Neural progenitor cell (in vitro differentiated cells): ENCODE data around the gene OVOL2. TPM values are rescaled to one million over a fixed set of nuclear protein-coding genes. Genes with fewer than 3 reads are reported as not detected.

Experiments used
- DNase-seq: peaks from one replicate; pipeline ENCODE4 v3.0.0-alpha.2; 2016; ENCODE audit warnings: low spot score
- H2AFZ ChIP-seq: fragments of 200-600 bp; sonication (generic); replicated peaks from 2 replicates; pipeline ENCODE4 v1.6.1; 2016; ENCODE audit warnings: antibody characterized with exemption
- H3F3A ChIP-seq: fragments of 200-600 bp; sonication (generic); 2 replicates; pipeline ENCODE4 v1.6.1; 2016; ENCODE audit warnings: antibody characterized with exemption, low read depth
- H3K27ac ChIP-seq: fragments of 200-600 bp; sonication (generic); 2 replicates; pipeline ENCODE4 v1.5.1; 2016; ENCODE audit warnings: mild to moderate bottlenecking
- H3K27me3 ChIP-seq: fragments of 200-600 bp; sonication (generic); 2 replicates; pipeline ENCODE4 v1.6.1; 2016; ENCODE audit warnings: mild to moderate bottlenecking, moderate library complexity
- H3K36me3 ChIP-seq: fragments of 200-600 bp; sonication (generic); 2 replicates; pipeline ENCODE4 v1.5.1; 2016
- H3K4me1 ChIP-seq: fragments of 200-600 bp; sonication (generic); 2 replicates; pipeline ENCODE4 v1.6.1; 2016; ENCODE audit warnings: mixed run types
- H3K4me2 ChIP-seq: fragments of 200-600 bp; sonication (generic); 2 replicates; pipeline ENCODE4 v1.6.1; 2016
- H3K4me3 ChIP-seq: fragments of 200-600 bp; sonication (generic); 2 replicates; pipeline ENCODE4 v1.5.1; 2016
- H3K79me2 ChIP-seq: fragments of 200-600 bp; sonication (generic); 2 replicates; pipeline ENCODE4 v1.6.1; 2016; ENCODE audit warnings: low read depth
- H3K9ac ChIP-seq: fragments of 200-600 bp; sonication (generic); 2 replicates; pipeline ENCODE4 v1.6.1; 2016
- H3K9me3 ChIP-seq: fragments of 200-600 bp; sonication (generic); 2 replicates; pipeline ENCODE4 v1.5.1; 2016; ENCODE audit warnings: low read depth
- H4K20me1 ChIP-seq: fragments of 200-600 bp; sonication (generic); 2 replicates; pipeline ENCODE4 v1.6.1; 2016; ENCODE audit warnings: low read depth
- H3K27ac Mint-ChIP-seq: 3 replicates; pipeline ENCODE4 v1.8.0; 2021; ENCODE audit warnings: mixed read lengths
- H3K27me3 Mint-ChIP-seq: 2 replicates; pipeline ENCODE4 v1.8.0; 2022; ENCODE audit warnings: low read depth, mild to moderate bottlenecking, inconsistent platforms, moderate library complexity, mixed read lengths; ENCODE audit not compliant: insufficient read depth
- H3K36me3 Mint-ChIP-seq: 3 replicates; pipeline ENCODE4 v1.8.0; 2021; ENCODE audit warnings: mixed read lengths
- H3K4me1 Mint-ChIP-seq: 3 replicates; pipeline ENCODE4 v1.8.0; 2021; ENCODE audit warnings: mixed read lengths
- H3K4me3 Mint-ChIP-seq: 3 replicates; pipeline ENCODE4 v1.8.0; 2021; ENCODE audit warnings: mild to moderate bottlenecking, moderate library complexity, mixed read lengths
- H3K9me3 Mint-ChIP-seq: 3 replicates; pipeline ENCODE4 v1.8.0; 2020; ENCODE audit warnings: mixed read lengths
- CTCF ChIP-seq: fragments of 200-600 bp; sonication (generic); IDR thresholded peaks from 2 replicates; pipeline ENCODE4 v1.5.1; 2017; ENCODE audit warnings: antibody characterized with exemption, mild to moderate bottlenecking
- EZH2 ChIP-seq: fragments of 200-600 bp; sonication (generic); IDR thresholded peaks from 2 replicates; pipeline ENCODE4 v1.6.1; 2017; ENCODE audit warnings: antibody characterized with exemption, mild to moderate bottlenecking, moderate library complexity
- EZH2phosphoT487 ChIP-seq: fragments of 200-600 bp; sonication (generic); IDR thresholded peaks from 2 replicates; pipeline ENCODE4 v1.6.1; 2017; ENCODE audit warnings: antibody characterized with exemption
- total RNA-seq: library from RNA; depleted of rRNA; stranded (reverse); fragments of >200 nt; gene quantifications from 2 replicates; pipeline ENCODE4 v1.2.3, GENCODE V29; 2015; ENCODE audit warnings: low replicate concordance

The OVOL2 gene
- total RNA-seq, 1 donor from 2014 or later = 0.62 TPM

- Histone ChIP-seq H4K20me1 (peaks cover 20% of the 10 kb centered on the region), H3F3A (peaks cover 30% of the 10 kb centered on the region), H3K4me2 (peak overlapping the region; percentile 93), H3K9ac (no peak overlapping the region), H2AFZ (peak overlapping the region; percentile 85), H3K27me3 (peaks cover 86% of the 10 kb centered on the region), H3K4me1 (peaks cover 6% of the 10 kb centered on the region), H3K79me2 (no peaks in the 10 kb centered on the region), H3K27ac (no peak overlapping the region), H3K4me3 (peak overlapping the region; percentile 62), H3K9me3 (no peaks in the 10 kb centered on the region), H3K36me3 (no peaks in the 10 kb centered on the region)
- peak overlapping the region; percentile 78 for H3K4me3 Mint-ChIP-seq
- H3K27me3 Mint-ChIP-seq = peaks cover 65% of the 10 kb centered on the region
- peaks cover 11% of the 10 kb centered on the region for H3K4me1 Mint-ChIP-seq
- H3K27ac Mint-ChIP-seq = no peak overlapping the region
- TF ChIP-seq CTCF (peak; percentile 3), EZH2phosphoT487 (peak; percentile 89), EZH2 (peak; percentile 94)
- H3K9me3 Mint-ChIP-seq = peaks cover 2% of the 10 kb centered on the region
- DNase-seq = peak; percentile 78
- peaks cover 2% of the 10 kb centered on the region for H3K36me3 Mint-ChIP-seq
Observed at GRCh38 chr20:18058661-18059467, 1.1 kb upstream of the OVOL2 start.

- Histone ChIP-seq H2AFZ (no peak overlapping the region), H3K4me1 (peaks cover 6% of the 10 kb centered on the region), H3K36me3 (no peaks in the 10 kb centered on the region), H3K27me3 (peaks cover 95% of the 10 kb centered on the region), H3K27ac (no peak overlapping the region), H3K4me2 (peak overlapping the region; percentile 93), H4K20me1 (peaks cover 20% of the 10 kb centered on the region), H3K4me3 (peak overlapping the region; percentile 62), H3K79me2 (no peaks in the 10 kb centered on the region), H3F3A (peaks cover 30% of the 10 kb centered on the region), H3K9me3 (no peaks in the 10 kb centered on the region), H3K9ac (no peak overlapping the region)
- peak; percentile 13 for DNase-seq
- no peak overlapping the region for H3K27ac Mint-ChIP-seq
- peak overlapping the region; percentile 75 for H3K4me3 Mint-ChIP-seq
- H3K27me3 Mint-ChIP-seq = peaks cover 71% of the 10 kb centered on the region
- peaks cover 2% of the 10 kb centered on the region for H3K36me3 Mint-ChIP-seq
- peaks cover 4% of the 10 kb centered on the region for H3K9me3 Mint-ChIP-seq
- H3K4me1 Mint-ChIP-seq = peaks cover 11% of the 10 kb centered on the region
- TF ChIP-seq EZH2 = peak; percentile 45
- TF ChIP-seq CTCF = no peak
- TF ChIP-seq EZH2phosphoT487 = peak; percentile 36
Observed at GRCh38 chr20:18057994-18058349, 256 bp upstream of the OVOL2 start.

- TF ChIP-seq EZH2phosphoT487 = peak; percentile 16
- TF ChIP-seq CTCF = no peak
- TF ChIP-seq EZH2 = peak; percentile 70
- Histone ChIP-seq H3K36me3 (no peaks in the 10 kb centered on the region), H3K9ac (no peak overlapping the region), H3K9me3 (no peaks in the 10 kb centered on the region), H3K27ac (no peak overlapping the region), H3K4me3 (peak overlapping the region; percentile 62), H2AFZ (peak overlapping the region; percentile 83), H4K20me1 (peaks cover 20% of the 10 kb centered on the region), H3K79me2 (no peaks in the 10 kb centered on the region), H3K4me1 (peaks cover 6% of the 10 kb centered on the region), H3K4me2 (peak overlapping the region; percentile 93), H3K27me3 (peaks cover 85% of the 10 kb centered on the region), H3F3A (peaks cover 30% of the 10 kb centered on the region)
- H3K36me3 Mint-ChIP-seq = peaks cover 2% of the 10 kb centered on the region
- peaks cover 11% of the 10 kb centered on the region for H3K4me1 Mint-ChIP-seq
- H3K4me3 Mint-ChIP-seq = peak overlapping the region; percentile 80
- peaks cover 4% of the 10 kb centered on the region for H3K9me3 Mint-ChIP-seq
- H3K27me3 Mint-ChIP-seq = peaks cover 69% of the 10 kb centered on the region
- no peak overlapping the region for H3K27ac Mint-ChIP-seq
- DNase-seq = peak; percentile 70
Observed at GRCh38 chr20:18056174-18057100, 1.3 kb downstream of the OVOL2 start.
